Gastroesophageal sphincter (tissue), 4 donors: ENCODE measurements around the gene TNK2. TPM values are rescaled to one million over a fixed set of nuclear protein-coding genes. Genes with fewer than 3 reads are reported as not detected.
A peak's percentile ranks its signal among the peaks of the same experiment; 100 is the strongest.

Experiments used
- ATAC-seq: fragments of 150-250 bp; one replicate; pipeline ENCODE4 v1.9.1; 2016; ENCODE audit warnings: mild to moderate bottlenecking, moderate library complexity
- H3K27ac ChIP-seq, 4 donors: fragments of 200-600 bp; sonication (generic) in 3 of 4; 1 replicate in 3 of 4; 2 replicates in 1 of 4; pipeline ENCODE4 v1.5.1; 2016 to 2019
- H3K27me3 ChIP-seq: fragments of 200-600 bp; sonication (generic); one replicate; pipeline ENCODE4 v1.5.1; 2019
- H3K36me3 ChIP-seq, 2 donors: fragments of 200-600 bp; sonication (generic); one replicate each; pipeline ENCODE4 v1.5.1; 2019; ENCODE audit warnings: control low read depth in 1 of 2
- H3K4me1 ChIP-seq, 3 donors: fragments of 200-600 bp; sonication (generic); 1 replicate in 2 of 3; 2 replicates in 1 of 3; pipeline ENCODE4 v1.5.1; 2016 to 2019; ENCODE audit warnings: control low read depth in 2 of 3
- H3K4me3 ChIP-seq, 2 donors: fragments of 200-600 bp; sonication (generic); one replicate each; pipeline ENCODE4 v1.5.1; 2019; ENCODE audit warnings: mild to moderate bottlenecking in 1 of 2, moderate library complexity in 1 of 2
- H3K9me3 ChIP-seq, 3 donors: fragments of 200-600 bp; sonication (generic); one replicate each; pipeline ENCODE4 v1.5.1; 2017 to 2019; ENCODE audit warnings: control low read depth in 2 of 3
- CTCF ChIP-seq, 4 experiments: fragments of 200-600 bp in 2 of 4; fragments of 450-650 bp in 2 of 4; sonication (generic) in 1 of 4; IDR thresholded peaks; one replicate each; pipeline ENCODE4 v1.5.1; 2017 to 2019; ENCODE audit warnings: antibody characterized with exemption in 4 of 4, mild to moderate bottlenecking in 2 of 4, moderate library complexity in 2 of 4
- EP300 ChIP-seq: sonication (generic); formaldehyde crosslinking; IDR thresholded peaks from one replicate; pipeline ENCODE4 v1.6.1; 2017; ENCODE audit warnings: antibody characterized with exemption, mild to moderate bottlenecking
- POLR2A ChIP-seq, 2 donors: fragments of 450-650 bp; IDR thresholded peaks; one replicate each; pipeline ENCODE4 v1.6.1; 2017; ENCODE audit warnings: antibody characterized with exemption in 2 of 2, mild to moderate bottlenecking in 2 of 2, moderate library complexity in 1 of 2
- POLR2AphosphoS5 ChIP-seq: sonication (generic); formaldehyde crosslinking; IDR thresholded peaks from one replicate; pipeline ENCODE4 v1.6.1; 2017; ENCODE audit warnings: antibody characterized with exemption
- WGBS, 2 donors: methylation state at CpG; one replicate each; pipeline ENCODE4 v1.1.5; 2018; ENCODE audit warnings: low coverage in 1 of 2; 5-methylcytosine and 5-hydroxymethylcytosine counted together
- total RNA-seq, 4 donors: library from RNA; depleted of rRNA; stranded (reverse); fragments of >200 nt; gene quantifications; one replicate each; pipeline ENCODE4 v1.1.0, GENCODE V29; 2016

The TNK2 gene
- total RNA-seq, 4 donors from 2014 or later, result 14.5 to 28.8 (median 23.9) TPM

GRCh38 chr3:195853036-195853435 lies 55.3 kb downstream of the TNK2 start:
- Histone ChIP-seq H3K27me3 (no peaks in the 10 kb centered on the region), H3K4me3 (no peak overlapping the region), H3K9me3 (no peaks in the 10 kb centered on the region), H3K4me1 (peaks cover 0 to 7% (median 0%) of the 10 kb centered on the region in 3 donors), H3K36me3 (no peaks in the 10 kb centered on the region), H3K27ac (no peak overlapping the region)
- TF ChIP-seq POLR2A (IDR thresholded peaks at IDR 0.05) (no peak), POLR2AphosphoS5 (no peak), EP300 (no peak), CTCF (IDR thresholded peaks at IDR 0.05) (no peak)
- ATAC-seq, result no peak
- WGBS, 2 donors, result 89 to 92% methylated on average over 11 to 20 of the region's 20 CpGs

DNA sequence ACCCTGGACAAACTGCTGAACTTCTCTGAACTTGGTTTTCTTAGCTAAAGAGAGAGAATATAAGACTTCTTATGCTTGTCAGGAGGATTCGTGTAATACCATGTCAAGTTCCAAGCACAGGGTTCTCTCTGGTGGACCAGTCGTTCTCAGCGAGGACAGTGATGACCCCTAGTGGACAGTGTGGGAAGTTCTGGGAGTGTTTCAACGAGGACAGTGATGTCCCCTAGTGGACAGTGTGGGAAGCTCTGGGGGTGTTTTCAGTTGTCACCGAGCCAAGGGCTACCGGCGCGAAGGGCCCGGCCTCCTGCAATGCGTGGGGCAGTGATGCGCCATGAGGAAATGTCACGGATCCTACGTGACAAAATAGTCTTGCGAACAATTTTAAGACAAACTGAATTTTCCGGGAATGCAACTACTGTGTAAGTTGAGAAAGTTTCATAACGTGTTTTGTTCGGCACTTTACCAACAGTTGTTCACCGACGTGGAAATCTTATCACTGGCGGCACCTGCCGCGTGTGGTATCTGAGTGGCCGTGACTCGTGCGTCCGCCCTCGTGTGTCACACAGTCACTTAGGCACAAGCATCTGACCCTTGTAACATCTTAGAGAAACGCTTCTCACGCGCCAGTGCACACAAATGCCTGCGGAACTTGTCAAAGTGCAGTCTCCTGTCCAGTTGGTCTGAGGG lies 57.4 kb downstream of the TNK2 start:
- TF ChIP-seq EP300, result no peak
- no peak for TF ChIP-seq POLR2A (IDR thresholded peaks at IDR 0.05)
- TF ChIP-seq CTCF (IDR thresholded peaks at IDR 0.05), result peak in 3 of 4 experiments; percentile 100
- TF ChIP-seq POLR2AphosphoS5, result peak; percentile 68
- Histone ChIP-seq H3K4me1 (peaks cover 0 to 7% (median 0%) of the 10 kb centered on the region in 3 donors), H3K9me3 (no peaks in the 10 kb centered on the region), H3K36me3 (no peaks in the 10 kb centered on the region), H3K4me3 (no peak overlapping the region), H3K27me3 (peaks cover 8% of the 10 kb centered on the region), H3K27ac (no peak overlapping the region)
- peak; percentile 95 for ATAC-seq
- WGBS, 2 donors, result 30 to 33% methylated on average over 14 to 27 of the region's 31 CpGs

DNA sequence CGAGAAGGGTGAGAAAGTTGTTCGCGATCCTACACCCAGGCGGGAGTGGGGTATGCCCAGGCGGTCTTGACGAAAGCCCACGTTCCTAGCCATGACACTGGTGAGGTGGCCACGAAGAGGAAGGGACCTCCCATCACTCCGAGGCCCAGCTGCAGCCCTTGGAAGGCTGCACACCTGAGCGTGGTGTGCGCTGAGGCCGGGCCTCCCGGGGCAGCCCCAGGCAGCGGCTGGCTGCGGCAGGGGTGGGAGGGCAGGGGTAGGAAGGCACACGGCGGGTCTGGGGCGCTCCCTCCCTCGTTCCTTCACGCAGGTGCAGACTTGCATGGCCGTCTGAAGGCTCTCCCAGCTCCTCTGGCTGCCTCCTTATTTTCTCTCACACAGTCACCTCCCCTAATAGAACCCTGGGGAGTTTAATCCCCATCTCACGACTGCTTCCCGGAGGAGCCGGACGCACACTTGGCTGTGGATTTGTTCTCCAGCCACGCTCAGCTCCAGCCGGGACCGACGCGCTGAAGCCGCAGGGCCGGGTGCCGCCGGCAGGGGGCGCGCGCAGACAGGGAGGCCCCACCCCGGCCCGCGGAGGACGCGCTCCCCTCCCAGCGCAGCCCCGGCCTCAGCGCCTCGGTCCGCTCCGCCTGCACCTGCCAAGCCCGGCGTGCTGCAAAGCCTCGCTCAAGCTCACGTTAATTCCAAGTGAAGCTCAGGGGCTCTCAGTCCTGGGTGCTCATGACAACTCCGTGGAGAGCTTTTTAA lies 58.9 kb downstream of the TNK2 start:
- Histone ChIP-seq H3K27me3 (peaks cover 12% of the 10 kb centered on the region), H3K36me3 (no peaks in the 10 kb centered on the region), H3K4me3 (no peak overlapping the region), H3K27ac (no peak overlapping the region), H3K9me3 (no peaks in the 10 kb centered on the region), H3K4me1 (peaks cover 0 to 7% (median 0%) of the 10 kb centered on the region in 3 donors)
- no peak for ATAC-seq
- no peak for TF ChIP-seq POLR2A (IDR thresholded peaks at IDR 0.05)
- TF ChIP-seq EP300, result no peak
- TF ChIP-seq POLR2AphosphoS5, result no peak
- peak in 1 of 4 experiments; percentile 43 for TF ChIP-seq CTCF (IDR thresholded peaks at IDR 0.05)
- no CpG with 5 or more reads among the region's 53 CpGs for WGBS, 2 donors

DNA sequence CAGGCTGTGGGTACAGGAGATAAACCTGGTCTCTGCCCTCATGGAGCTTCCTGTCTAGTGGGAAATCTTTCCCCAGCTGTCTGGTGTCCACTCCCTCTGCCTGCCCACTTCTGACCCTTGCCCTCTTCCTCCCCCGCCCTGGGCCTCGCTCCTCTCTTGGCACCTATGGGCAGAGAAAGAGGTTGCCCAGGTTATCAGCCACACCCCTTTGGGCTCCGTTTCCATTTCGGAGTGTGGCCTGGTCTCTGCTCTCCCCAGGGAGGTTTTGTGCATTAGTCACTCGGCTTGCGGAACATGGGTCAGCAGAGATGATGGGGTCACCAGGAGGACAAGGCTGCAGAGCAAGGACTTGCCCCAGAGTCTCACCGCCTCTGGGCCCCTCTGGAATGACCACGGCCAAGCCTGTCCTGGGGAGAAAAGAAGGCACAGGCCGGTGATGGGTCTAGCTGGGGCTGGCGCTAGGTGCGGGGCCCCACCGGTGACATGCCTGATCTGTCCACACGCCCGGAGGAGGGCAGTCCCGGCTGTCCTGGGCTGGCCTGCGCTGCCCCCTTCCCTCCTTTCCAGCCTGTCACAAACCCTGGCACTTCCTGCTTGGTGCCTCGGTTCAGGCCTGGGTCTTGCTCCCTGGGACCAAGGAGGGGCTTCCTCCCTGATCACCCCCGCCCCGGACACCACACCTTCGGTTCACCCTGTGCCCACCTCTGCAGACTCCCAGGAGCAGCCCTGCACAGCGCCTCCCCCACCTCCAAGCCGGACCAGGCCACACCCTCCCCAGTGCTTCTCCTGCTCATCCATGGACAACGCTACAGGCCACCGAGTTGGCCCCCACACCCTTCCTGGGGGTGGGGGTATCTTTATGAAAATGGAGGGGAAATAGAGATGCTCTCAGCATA lies 61.0 kb downstream of the TNK2 start:
- Histone ChIP-seq H3K4me3 (no peak overlapping the region), H3K36me3 (no peaks in the 10 kb centered on the region), H3K27me3 (peaks cover 12% of the 10 kb centered on the region), H3K9me3 (no peaks in the 10 kb centered on the region), H3K4me1 (peaks cover 0 to 7% (median 0%) of the 10 kb centered on the region in 3 donors), H3K27ac (no peak overlapping the region)
- 80 to 100% methylated on average over 1 to 4 of the region's 24 CpGs for WGBS, 2 donors
- TF ChIP-seq CTCF (IDR thresholded peaks at IDR 0.05), result no peak
- no peak for TF ChIP-seq EP300
- TF ChIP-seq POLR2AphosphoS5, result no peak
- no peak for TF ChIP-seq POLR2A (IDR thresholded peaks at IDR 0.05)
- ATAC-seq, result no peak
